ENCODE results near the gene CPLX1.

- TF ChIP-seq ZBTB7A (IDR thresholded peaks at IDR 0.05; ENCODE audit: low read depth), result no peak
- TF ChIP-seq EP300 (IDR thresholded peaks at IDR 0.05; ENCODE audit: borderline replicate concordance), result no peak
- no peak for TF ChIP-seq REST (IDR thresholded peaks at IDR 0.05; ENCODE audit: low read depth)
- TF ChIP-seq FOXM1 (IDR thresholded peaks at IDR 0.05; ENCODE audit: borderline replicate concordance, low read depth), result no peak
- TF ChIP-seq EGR1 (IDR thresholded peaks at IDR 0.05), result no peak
- no peak for TF ChIP-seq CREB1 (IDR thresholded peaks at IDR 0.05; ENCODE audit: low read depth)
Measured at GRCh38 chr4:874056-874455, 48.1 kb upstream of the CPLX1 start.

Data from Ishikawa (cell line).